Activated CD4-positive, alpha-beta memory T cell treated with anti-CD3 and anti-CD28 coated beads for 36 hours (primary cell): ENCODE results near the gene PRR13. TPM values are rescaled to one million over a fixed set of nuclear protein-coding genes. Genes with fewer than 3 reads are reported as not detected.
"Not testable (repeated sequence)": the region's sequence is repeated elsewhere in the genome, so short reads cannot be mapped to it uniquely, and the experiment has no call there.

Experiments used
- CTCF ChIA-PET: fragments of 350-600 bp; sonication (Branson Sonifier 250); formaldehyde crosslinking; loops from one replicate; lab custom pipeline; 2021; ENCODE audit warnings: antibody characterized with exemption, inconsistent platforms; lab: Charles Lee
- POLR2A ChIA-PET: fragments of 350-600 bp; sonication (Branson Sonifier 250); formaldehyde crosslinking; loops from one replicate; lab custom pipeline; 2021; ENCODE audit warnings: antibody characterized with exemption; lab: Charles Lee
- DNase-seq: peaks from one replicate; pipeline ENCODE4 v3.0.0-alpha.2; 2020
- H3K27ac Mint-ChIP-seq: one replicate; pipeline ENCODE4 v1.8.0; 2021; ENCODE audit warnings: mixed read lengths
- H3K27me3 Mint-ChIP-seq: one replicate; pipeline ENCODE4 v1.8.0; 2021; ENCODE audit warnings: mixed read lengths
- H3K36me3 Mint-ChIP-seq: one replicate; pipeline ENCODE4 v1.8.0; 2021; ENCODE audit warnings: mixed read lengths
- H3K4me1 Mint-ChIP-seq: one replicate; pipeline ENCODE4 v1.8.0; 2021; ENCODE audit warnings: low read depth, mixed read lengths
- H3K4me3 Mint-ChIP-seq: one replicate; pipeline ENCODE4 v1.8.0; 2021; ENCODE audit warnings: mild to moderate bottlenecking, mixed read lengths
- H3K9me3 Mint-ChIP-seq: one replicate; pipeline ENCODE4 v1.8.0; 2021; ENCODE audit warnings: mixed read lengths
- intact Hi-C: fragments of 100-400 bp; cut with micrococcal nuclease; formaldehyde crosslinking; loops from one replicate; pipeline ENCODE4 v1.15.1; 2023
- total RNA-seq, 2 experiments: library from RNA; stranded (reverse); gene quantifications; one replicate each; pipeline ENCODE4 v1.2.3, GENCODE V29; 2021

PRR13 gene
- total RNA-seq, 2 experiments from 2014 or later: 218 to 221 TPM

- intact Hi-C loops: no loop called here
- Mint-ChIP-seq H3K36me3 (no peaks in the 10 kb centered on the region), H3K27me3 (no peaks in the 10 kb centered on the region), H3K27ac (no peak overlapping the region), H3K9me3 (no peaks in the 10 kb centered on the region), H3K4me1 (peaks cover 38% of the 10 kb centered on the region), H3K4me3 (no peak overlapping the region)
- CTCF ChIA-PET: interaction anchor here (1.0 to 7.5 kb wide), 5 partner anchors 10 to 89 kb away, joined by 3 to 207 read pairs (median 7); no protein-coding TSS in a partner anchor
- no peak for DNase-seq
- POLR2A ChIA-PET: interaction anchor here (0.6 kb wide), 1 partner anchor 20 kb away, joined by 3 read pairs; no protein-coding TSS in a partner anchor
These were observed 21.8 kb upstream of the PRR13 start for GRCh38 chr12:53419756-53420155.

GRCh38 chr12:53422247-53422646 lies 19.3 kb upstream of the PRR13 start:
- peaks cover 28% of the 10 kb centered on the region for H3K4me1 Mint-ChIP-seq

GRCh38 chr12:53423597-53423996 lies 17.9 kb upstream of the PRR13 start, which contains the start of gene AMHR2:
AMHR2 (plus strand) TSS chr12:53423855; CDS start chr12:53423935, 80 bp downstream.
- no peaks in the 10 kb centered on the region for H3K27me3 Mint-ChIP-seq
- H3K9me3 Mint-ChIP-seq: no peaks in the 10 kb centered on the region
- H3K4me1 Mint-ChIP-seq: peaks cover 29% of the 10 kb centered on the region
- no peaks in the 10 kb centered on the region for H3K36me3 Mint-ChIP-seq
- H3K4me3 Mint-ChIP-seq: no peak within 1 kb of the TSS
- DNase-seq: no peak
- ChIA-PET CTCF (interaction anchor here (1.5 to 7.5 kb wide), 4 partner anchors 12 to 85 kb away, joined by 3 to 207 read pairs (median 10); no protein-coding TSS in a partner anchor), POLR2A (no interaction called here)
- intact Hi-C loops: no loop called here
- H3K27ac Mint-ChIP-seq: no peak within 1 kb of the TSS

More at GRCh38 chr12:53422247-53422646, 19.3 kb upstream of the PRR13 start:
- H3K27ac Mint-ChIP-seq, H3K4me3 Mint-ChIP-seq, intact Hi-C loops, H3K36me3 Mint-ChIP-seq, H3K27me3 Mint-ChIP-seq, H3K9me3 Mint-ChIP-seq, DNase-seq: not testable (repeated sequence)
- POLR2A ChIA-PET: interaction anchor here (0.6 kb wide), 1 partner anchor 16 kb away, joined by 4 read pairs; no protein-coding TSS in a partner anchor
- CTCF ChIA-PET: interaction anchor here (0.6 to 7.5 kb wide), 12 partner anchors 20 to 375 kb away, joined by 3 to 207 read pairs (median 7); partner anchors contain the start of gene AAAS

GRCh38 chr12:53424626-53425514 lies 16.7 kb upstream of the PRR13 start:
- peaks cover 24% of the 10 kb centered on the region for H3K4me1 Mint-ChIP-seq
- ChIA-PET POLR2A (no interaction called here), CTCF (interaction anchor here (1.2 to 7.5 kb wide), 4 partner anchors 13 to 101 kb away, joined by 3 to 207 read pairs (median 4); no protein-coding TSS in a partner anchor)
- DNase-seq: no peak
- H3K36me3 Mint-ChIP-seq: no peaks in the 10 kb centered on the region
- no peak overlapping the region for H3K27ac Mint-ChIP-seq
- H3K9me3 Mint-ChIP-seq: no peaks in the 10 kb centered on the region
- H3K27me3 Mint-ChIP-seq: no peaks in the 10 kb centered on the region
- H3K4me3 Mint-ChIP-seq: no peak overlapping the region
- intact Hi-C loops: no loop called here

DNA sequence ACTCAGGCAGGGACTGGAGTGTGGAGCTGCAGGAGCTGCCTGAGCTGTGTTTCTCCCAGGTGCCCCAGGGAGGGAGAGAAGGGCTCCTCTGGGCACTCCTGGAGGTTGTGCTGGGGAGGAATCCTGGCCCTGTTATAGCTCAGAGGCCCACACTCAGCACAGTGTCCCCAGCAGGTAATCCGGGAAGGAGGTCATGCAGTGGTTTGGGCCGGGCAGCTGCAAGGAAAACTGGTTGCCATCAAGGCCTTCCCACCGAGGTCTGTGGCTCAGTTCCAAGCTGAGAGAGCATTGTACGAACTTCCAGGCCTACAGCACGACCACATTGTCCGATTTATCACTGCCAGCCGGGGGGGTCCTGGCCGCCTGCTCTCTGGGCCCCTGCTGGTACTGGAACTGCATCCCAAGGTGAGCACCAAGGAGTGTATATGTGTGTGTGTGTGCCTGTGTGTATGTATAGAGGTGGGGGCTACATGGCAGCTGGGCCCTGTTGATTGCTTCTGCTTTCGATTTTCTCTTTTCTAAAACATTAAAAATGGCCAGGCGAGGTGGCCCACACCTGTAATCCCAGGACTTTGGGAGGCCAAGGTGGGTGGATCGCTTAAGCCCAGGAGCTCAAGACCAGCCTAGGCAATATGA lies 15.9 kb upstream of the PRR13 start:
- ChIA-PET CTCF (interaction anchor here (1.2 to 7.5 kb wide), 4 partner anchors 16 to 102 kb away, joined by 3 to 207 read pairs (median 4); partner anchors contain the start of gene PRR13), POLR2A (interaction anchor here (0.6 kb wide), 1 partner anchor 66 kb away, joined by 3 read pairs; no protein-coding TSS in a partner anchor)
- Mint-ChIP-seq H3K36me3 (no peaks in the 10 kb centered on the region), H3K27ac (no peak overlapping the region), H3K4me1 (peaks cover 23% of the 10 kb centered on the region), H3K4me3 (no peak overlapping the region), H3K9me3 (no peaks in the 10 kb centered on the region), H3K27me3 (no peaks in the 10 kb centered on the region)
- intact Hi-C loops: no loop called here
- no peak for DNase-seq

- DNase-seq: peak; percentile 69
- Mint-ChIP-seq H3K4me1 (peaks cover 14% of the 10 kb centered on the region), H3K9me3 (no peaks in the 10 kb centered on the region), H3K36me3 (no peaks in the 10 kb centered on the region), H3K4me3 (no peak overlapping the region), H3K27ac (no peak overlapping the region), H3K27me3 (no peaks in the 10 kb centered on the region)
- CTCF ChIA-PET: interaction anchor here (0.7 to 2.1 kb wide), 7 partner anchors 9 to 107 kb away, joined by 3 to 16 read pairs (median 5); partner anchors contain the start of gene AAAS
- intact Hi-C loops: no loop called here
- POLR2A ChIA-PET: interaction anchor here (1.2 kb wide), 1 partner anchor 72 kb away, joined by 3 read pairs; the partner anchor contains the start of gene TARBP2
These were observed 13.5 kb upstream of the PRR13 start for GRCh38 chr12:53427905-53428594.

GRCh38 chr12:53428741-53429140 lies 12.8 kb upstream of the PRR13 start:
- ChIA-PET POLR2A (no interaction called here), CTCF (interaction anchor here (0.7 to 2.1 kb wide), 7 partner anchors 8 to 107 kb away, joined by 3 to 16 read pairs (median 5); partner anchors contain the start of gene AAAS)
- H3K4me3 Mint-ChIP-seq: peak overlapping the region; percentile 14
- peaks cover 14% of the 10 kb centered on the region for H3K4me1 Mint-ChIP-seq
- intact Hi-C loops: no loop called here
- no peaks in the 10 kb centered on the region for H3K27me3 Mint-ChIP-seq
- no peak for DNase-seq
- no peaks in the 10 kb centered on the region for H3K9me3 Mint-ChIP-seq
- H3K27ac Mint-ChIP-seq: no peak overlapping the region
- no peaks in the 10 kb centered on the region for H3K36me3 Mint-ChIP-seq

- POLR2A ChIA-PET: no interaction called here
These were observed 11.4 kb upstream of the PRR13 start for GRCh38 chr12:53430116-53430515.

DNA sequence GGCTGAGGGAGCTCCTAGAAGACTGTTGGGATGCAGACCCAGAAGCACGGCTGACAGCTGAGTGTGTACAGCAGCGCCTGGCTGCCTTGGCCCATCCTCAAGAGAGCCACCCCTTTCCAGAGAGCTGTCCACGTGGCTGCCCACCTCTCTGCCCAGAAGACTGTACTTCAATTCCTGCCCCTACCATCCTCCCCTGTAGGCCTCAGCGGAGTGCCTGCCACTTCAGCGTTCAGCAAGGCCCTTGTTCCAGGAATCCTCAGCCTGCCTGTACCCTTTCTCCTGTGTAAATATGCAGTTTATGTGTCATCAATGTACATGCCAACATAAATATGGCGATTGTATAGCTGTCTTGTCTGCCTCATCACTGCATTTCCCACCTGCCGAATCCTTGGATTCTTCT lies 10.3 kb upstream of the PRR13 start:
- Mint-ChIP-seq H3K27me3 (no peaks in the 10 kb centered on the region), H3K27ac (no peak overlapping the region), H3K4me1 (peaks cover 14% of the 10 kb centered on the region), H3K36me3 (no peaks in the 10 kb centered on the region), H3K4me3 (no peak overlapping the region), H3K9me3 (no peaks in the 10 kb centered on the region)
- ChIA-PET POLR2A (interaction anchor here (1.3 kb wide), 1 partner anchor 24 kb away, joined by 3 read pairs; no protein-coding TSS in a partner anchor), CTCF (interaction anchor here (0.9 to 2.5 kb wide), 4 partner anchors 78 to 110 kb away, joined by 3 to 10 read pairs (median 5); no protein-coding TSS in a partner anchor)
- intact Hi-C loops: no loop called here
- DNase-seq: no peak

More at GRCh38 chr12:53430116-53430515, 11.4 kb upstream of the PRR13 start:
- H3K27me3 Mint-ChIP-seq: no peaks in the 10 kb centered on the region
- peaks cover 14% of the 10 kb centered on the region for H3K4me1 Mint-ChIP-seq
- H3K4me3 Mint-ChIP-seq: no peak overlapping the region
- H3K27ac Mint-ChIP-seq: no peak overlapping the region
- H3K36me3 Mint-ChIP-seq: no peaks in the 10 kb centered on the region
- H3K9me3 Mint-ChIP-seq: no peaks in the 10 kb centered on the region
- CTCF ChIA-PET: interaction anchor here (0.6 to 2.5 kb wide), 6 partner anchors 10 to 364 kb away, joined by 3 to 10 read pairs (median 5); no protein-coding TSS in a partner anchor
- DNase-seq: no peak
- intact Hi-C loops: no loop called here

DNA sequence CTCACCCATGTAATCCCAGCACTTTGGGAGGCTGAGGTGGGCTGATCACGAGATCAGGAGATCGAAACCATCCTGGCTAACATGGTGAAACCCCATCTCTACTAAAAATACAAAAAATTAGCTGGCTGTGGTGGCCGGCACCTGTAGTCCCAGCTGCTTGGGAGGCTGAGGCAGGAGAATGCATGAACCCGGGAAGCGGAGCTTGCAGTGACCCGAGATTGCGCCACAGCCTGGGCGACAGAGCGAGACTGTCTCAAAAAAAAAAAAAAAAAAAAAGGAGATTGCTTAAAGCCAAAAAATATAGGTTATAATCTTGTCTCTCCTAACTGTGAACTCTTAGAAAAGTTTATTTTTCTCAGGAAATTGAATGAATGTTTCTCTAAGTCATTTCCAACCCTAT lies 6.2 kb upstream of the PRR13 start:
- not testable (repeated sequence) for H3K27ac Mint-ChIP-seq, H3K4me1 Mint-ChIP-seq
- CTCF ChIA-PET: interaction anchor here (0.7 kb wide), 1 partner anchor 55 kb away, joined by 3 read pairs; the partner anchor contains the start of gene SP1

DNA sequence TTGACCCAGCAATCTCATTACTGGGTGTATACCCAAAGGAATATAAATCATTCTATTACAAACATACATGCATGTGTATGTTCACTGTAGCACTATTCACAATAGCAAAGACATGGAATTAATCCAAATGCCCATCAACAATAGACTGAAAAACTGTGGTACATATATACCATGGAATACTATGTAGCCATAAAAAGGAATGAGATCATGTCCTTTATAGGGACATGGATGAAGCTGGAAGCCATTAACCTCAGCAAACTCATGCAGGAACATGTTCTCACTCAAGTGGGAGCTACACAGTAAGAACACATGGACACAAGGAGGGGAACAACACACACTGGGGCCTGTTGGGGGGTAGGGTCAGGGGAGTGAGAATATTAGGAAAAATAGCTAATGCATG lies 2.0 kb upstream of the PRR13 start:
- DNase-seq, H3K4me3 Mint-ChIP-seq, H3K27ac Mint-ChIP-seq, intact Hi-C loops, H3K9me3 Mint-ChIP-seq, H3K27me3 Mint-ChIP-seq: not testable (repeated sequence)
- Mint-ChIP-seq H3K4me1 (peaks cover 24% of the 10 kb centered on the region), H3K36me3 (peaks cover 14% of the 10 kb centered on the region)
- ChIA-PET CTCF (interaction anchor here (0.9 to 2.5 kb wide), 2 partner anchors 18 to 87 kb away, joined by 4 to 14 read pairs; no protein-coding TSS in a partner anchor), POLR2A (interaction anchor here (0.7 kb wide), 1 partner anchor 20 kb away, joined by 3 read pairs; no protein-coding TSS in a partner anchor)

More for the DNA sequence above, 6.2 kb upstream of the PRR13 start:
- intact Hi-C loops, H3K27me3 Mint-ChIP-seq, H3K36me3 Mint-ChIP-seq, H3K4me3 Mint-ChIP-seq, DNase-seq, H3K9me3 Mint-ChIP-seq, POLR2A ChIA-PET: not testable (repeated sequence)
